ENCODE results near the gene ITGAV.
"Not testable (repeated sequence)": the region's sequence is repeated elsewhere in the genome, so short reads cannot be mapped to it uniquely, and the experiment has no call there.

The ITGAV gene

DNA sequence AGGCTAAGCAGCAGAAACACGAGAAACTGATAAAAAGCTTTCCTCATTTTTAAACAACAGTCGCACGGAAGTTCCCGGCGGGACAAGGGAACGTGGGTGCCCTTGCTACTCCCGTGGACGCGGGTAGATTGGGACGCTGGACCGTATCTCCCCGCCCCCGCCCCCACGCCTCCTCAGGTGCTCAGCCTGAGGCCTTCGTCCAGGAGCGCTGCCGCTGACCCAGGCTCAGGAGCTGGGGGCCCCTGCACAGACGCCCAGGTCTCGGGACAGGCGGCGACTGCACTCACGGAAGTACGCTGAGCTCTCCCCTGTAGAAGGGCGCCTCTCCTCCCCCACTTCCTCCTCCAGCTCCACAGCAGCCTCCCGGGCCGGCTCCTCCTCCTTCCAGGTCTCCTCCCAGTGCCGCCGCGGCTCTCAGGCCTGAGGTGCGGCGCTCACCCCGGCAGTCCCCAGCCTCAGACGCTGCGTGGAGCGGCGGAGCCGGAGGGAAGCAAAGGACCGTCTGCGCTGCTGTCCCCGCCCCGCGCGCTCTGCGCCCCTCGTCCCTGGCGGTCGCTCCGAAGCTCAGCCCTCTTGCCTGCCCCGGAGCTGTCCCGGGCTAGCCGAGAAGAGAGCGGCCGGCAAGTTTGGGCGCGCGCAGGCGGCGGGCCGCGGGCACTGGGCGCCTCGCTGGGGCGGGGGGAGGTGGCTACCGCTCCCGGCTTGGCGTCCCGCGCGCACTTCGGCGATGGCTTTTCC, at the start of gene ITGAV:
ITGAV (plus strand) TSS at position 445 of the 738 bp plus-strand sequence; CDS start at position 728, 283 bp downstream.
- DNase-seq: peak; percentile 78 to 81

DNA sequence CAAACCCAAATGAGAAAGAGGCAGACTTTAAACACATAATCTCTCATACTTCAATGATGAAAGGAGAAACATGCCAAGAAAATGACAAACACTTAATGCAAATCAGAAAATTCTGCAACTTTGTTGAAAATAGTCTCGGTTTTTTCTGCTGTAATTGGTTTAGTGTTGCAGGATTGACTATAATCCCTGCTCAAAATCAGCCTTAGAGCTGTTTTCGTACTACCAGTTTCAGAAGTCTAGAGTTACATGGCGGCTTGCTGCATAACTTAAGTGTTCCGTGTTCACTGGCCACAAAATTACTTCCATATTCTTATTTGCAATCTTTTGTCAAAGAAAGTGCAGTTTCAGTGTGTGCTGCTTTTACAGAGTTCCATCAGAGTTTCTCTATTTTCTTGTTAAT, 48.9 kb upstream of the ITGAV start:
- no peak for DNase-seq

DNA sequence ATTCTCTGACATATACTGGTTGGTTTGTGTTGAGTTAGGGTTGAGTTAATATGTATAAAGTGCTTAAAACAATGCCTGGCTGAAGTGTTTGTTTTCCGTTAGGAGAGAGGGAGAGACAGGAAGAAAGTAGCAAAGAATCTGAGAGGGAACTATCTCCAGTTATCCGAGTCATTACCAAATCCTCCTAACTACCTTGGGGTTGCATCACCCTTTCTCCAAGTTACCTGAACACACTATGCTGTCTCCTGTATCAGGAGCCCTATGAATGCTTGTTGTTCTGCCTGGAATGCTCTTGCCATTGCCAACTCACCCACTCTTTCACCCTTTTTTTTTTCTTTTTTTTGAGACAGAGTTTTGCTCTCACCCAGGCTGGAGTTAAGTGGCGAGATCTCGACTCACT, 47.9 kb upstream of the ITGAV start:
- no peak for DNase-seq

DNA sequence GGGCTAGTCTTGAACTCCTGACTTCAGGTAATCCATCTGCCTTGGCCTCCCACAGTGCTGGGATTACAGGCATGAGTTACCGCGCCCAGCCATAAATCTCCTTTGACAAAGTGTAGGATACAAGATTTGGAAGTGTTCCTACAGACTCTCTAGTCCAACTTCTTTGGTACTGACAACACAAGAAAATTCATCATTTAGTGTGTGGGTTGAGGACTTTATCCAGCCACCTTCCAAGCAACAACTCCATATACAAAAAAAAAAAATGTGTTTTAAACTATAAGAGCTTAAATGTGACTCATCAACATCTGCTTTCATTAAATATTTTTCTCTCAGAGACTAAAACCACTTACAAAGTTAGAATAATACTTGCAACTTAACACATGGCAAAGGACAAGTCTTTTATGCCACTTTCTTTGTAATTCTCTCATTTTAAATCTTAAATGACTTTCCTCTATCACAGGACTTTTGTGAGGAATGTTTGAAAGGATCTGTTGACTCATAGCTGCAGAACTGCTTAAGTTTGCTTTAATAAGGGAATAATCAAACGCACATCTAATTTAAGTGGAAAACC, 46.2 kb upstream of the ITGAV start:
- no peak for DNase-seq

DNA sequence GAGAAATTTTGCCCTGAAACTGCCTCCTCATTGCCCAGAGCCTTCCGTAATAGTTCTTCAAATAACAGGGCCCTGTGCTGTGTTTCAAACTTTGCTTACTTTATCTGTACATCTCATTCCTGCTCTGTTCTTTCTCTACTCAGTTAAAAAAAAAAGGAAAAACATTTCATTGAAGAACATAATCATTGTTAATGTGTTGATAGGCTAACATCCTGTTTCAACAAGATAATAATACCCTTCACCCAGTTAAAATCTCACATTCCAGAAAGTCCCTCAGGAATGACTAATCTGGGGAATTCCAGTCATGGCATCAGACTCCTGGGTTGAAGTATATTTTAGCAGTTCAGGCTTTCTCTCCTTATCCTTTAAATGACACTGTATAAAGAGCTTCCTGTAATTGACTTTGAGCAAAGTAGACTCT, 45.6 kb upstream of the ITGAV start:
- no peak for DNase-seq

DNA sequence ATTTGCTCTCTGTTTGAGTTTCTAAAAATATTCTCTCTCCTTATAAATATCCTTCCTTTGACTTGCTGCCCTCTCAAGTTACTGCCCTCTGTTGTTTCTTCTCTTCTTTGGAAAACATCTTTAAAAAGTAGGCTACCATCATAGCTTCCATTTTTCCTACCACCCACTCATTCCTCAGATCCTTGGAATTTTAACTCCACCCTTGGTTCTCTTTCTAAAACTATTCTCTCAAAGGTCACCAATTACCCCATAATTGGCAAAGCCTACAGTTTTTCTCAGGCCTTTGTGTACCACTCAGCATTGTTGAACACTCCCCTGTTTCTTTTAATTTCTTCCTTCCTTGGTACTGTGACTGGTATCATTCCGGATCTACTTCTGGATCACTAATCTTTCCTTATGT, 43.0 kb upstream of the ITGAV start:
- no peak for DNase-seq

DNA sequence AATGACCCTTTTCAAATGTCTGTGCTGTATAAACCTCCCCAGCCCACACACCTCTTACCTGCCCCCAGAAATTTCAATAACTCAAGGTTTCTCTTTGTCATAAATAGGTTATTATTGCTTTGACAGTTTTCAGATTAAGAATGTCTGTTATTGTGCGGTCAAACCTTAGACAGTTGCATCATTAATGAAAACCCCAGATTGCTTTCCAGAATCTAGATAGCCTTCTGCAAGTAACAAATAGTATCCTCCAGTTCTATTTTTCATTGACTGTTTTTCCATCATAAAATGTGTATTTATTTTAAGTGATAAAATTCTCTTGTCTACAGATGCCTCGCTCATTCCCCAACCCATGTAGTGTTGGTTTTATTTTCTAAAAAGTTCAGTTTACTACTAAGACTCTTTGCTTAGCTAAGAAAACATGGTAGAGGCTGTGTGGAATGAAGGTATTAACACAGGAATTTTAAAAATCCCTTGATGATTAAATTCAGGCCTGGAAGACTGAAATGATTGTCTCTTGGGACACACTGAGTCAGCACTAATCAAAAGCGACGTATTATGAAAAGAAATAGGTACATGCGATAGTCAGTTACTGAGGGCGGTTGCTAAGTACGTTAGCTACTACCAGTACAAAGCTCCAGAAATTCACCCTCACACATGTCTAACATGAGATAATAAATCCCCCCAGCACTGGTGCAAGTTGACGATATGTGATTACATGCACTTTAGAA, 38.4 kb upstream of the ITGAV start:
- no peak for DNase-seq

DNA sequence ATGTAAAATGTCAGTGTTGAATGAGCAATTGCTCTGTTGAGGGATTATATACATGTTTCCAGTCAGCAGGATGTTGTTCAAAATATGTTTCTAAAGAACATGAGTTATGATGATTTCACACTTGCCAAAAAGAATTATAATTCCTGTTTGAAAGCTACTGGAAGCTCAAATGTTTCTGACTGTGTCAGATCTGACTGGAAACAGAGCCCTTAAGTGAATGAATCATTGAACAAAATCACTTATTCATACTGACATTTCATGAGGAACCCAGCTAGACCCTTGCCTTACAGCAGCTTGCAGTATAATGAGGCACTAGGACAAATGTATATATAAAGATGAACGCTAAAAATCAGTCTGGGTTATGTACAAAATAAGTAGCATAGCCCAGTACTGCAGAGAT, 35.4 kb upstream of the ITGAV start:
- DNase-seq: no peak

DNA sequence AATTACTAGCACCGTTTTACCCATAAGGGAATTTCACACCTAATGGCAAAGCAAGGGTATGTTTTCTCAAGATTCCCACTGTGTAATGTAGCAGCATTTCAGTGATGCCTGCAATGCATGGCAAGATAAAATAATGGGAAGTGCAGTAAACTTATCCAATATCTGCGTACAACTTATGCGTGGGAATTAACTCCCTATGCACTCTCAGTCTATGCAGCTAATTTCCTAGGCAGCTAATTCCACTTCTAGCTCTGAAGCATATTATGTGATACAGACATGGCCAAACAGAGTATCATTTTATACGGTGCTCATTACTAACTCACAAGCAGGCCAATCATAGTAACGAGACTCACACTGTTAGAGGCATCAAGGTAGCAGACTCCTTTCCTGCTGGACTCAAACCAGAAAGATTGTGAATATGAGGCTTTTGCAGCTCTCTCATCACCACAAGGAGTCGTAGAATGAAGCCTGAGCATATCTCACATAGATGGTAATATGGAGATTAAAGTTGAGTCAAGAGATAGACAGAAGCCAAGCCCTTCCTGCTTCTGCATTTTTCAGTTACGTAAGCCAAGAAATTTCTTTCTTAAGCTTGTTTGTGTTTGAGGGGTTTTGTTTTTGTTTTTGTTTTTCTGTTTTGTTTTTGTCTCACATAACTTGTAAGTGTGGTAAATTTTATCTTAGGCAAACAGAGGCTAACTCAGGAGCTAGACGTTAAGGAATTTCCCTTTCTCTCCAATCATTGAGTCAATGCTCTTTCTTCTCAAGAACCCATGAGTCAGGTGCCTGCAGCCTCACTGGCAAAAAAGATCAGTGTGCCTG, 34.8 kb upstream of the ITGAV start:
- no peak for DNase-seq

DNA sequence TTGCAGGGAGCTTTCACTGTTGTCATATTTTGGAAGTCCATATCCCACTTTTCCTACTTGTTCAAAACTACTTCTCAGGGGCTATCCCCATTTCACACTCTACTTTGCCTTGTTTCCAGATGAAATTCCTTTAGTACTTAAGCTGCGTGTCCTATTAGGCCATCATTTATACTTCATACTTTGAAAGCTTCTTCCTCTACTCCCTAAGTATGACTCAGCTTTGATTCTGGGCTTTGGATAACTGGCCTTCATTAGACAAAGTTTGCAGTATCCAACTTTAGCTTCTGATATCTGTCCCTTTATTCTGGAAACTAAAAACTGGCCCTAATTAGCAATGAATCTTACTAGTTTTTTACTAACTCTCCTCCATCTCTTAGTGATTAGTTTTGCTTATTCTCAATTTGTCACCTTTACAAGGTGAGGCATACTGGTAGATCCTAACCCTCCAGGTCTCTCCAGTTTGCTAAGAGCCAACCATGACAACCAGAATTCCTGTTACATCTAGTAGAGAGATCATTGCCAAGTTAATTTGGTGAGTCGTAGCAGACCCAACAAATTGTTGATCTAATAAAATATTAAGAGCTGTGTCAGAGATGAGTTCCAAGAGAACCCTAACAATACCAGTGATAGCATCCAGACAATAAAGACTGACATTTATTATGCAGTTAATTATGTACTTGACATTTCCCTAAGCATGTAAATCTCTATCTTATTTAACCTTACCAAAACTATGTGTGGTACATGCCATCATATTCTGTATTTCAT, 31.2 kb upstream of the ITGAV start:
- DNase-seq: no peak

DNA sequence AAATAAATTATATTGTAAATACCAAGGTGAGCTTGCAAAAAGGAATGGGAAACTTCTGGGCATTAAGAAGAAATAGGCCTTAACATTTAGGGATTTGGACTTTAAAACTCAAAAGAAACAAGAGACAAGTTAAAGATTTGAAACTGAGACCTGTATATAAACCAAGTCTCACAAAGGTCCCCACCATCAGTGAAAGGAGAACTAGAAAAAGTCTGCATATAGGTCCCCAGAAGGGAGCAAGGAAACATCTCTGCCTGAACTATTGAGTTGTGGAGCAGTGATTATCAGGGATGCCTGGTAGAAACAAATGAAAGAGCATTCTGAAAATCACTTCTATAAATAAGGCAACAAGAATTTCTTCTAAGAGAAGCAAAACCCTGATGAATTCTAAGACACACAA, 30.5 kb upstream of the ITGAV start:
- DNase-seq: no peak

DNA sequence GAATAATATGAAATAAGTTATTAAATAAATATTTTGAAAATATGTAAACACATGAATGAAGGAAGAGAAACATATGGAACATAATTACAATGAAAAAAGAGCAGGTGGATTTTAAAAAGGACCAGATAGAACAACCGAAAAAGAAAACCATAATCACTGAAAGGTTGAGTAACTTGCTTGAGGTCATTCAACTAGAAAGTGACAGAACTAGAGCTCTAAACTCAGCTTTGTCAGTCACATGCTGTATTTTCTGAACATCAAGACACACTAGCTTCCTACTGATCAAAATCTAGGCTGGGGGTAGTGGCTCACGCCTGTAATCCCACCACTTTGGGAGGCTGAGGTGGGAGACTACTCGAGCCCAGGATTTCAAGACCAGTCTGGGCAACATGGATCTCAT, 30.0 kb upstream of the ITGAV start:
- DNase-seq: no peak

DNA sequence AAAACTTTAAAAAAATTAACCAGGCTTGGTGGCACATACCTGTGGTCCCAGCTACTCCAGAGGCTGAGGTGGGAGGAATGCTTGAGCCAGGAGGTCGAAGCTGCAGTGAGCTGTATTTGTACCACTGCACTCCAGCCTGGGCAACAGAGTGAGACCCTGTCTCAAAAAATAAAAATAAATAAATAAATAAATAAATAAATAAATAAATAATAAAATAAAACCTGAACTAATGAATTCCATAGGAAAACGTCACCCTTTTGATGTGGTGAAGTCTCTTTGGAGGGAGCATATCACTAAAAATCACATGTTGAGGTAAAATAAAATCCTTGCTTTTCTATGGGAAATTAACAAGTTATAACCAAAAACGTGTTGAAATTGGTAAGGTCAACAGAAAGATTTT, 29.6 kb upstream of the ITGAV start:
- DNase-seq: no peak

DNA sequence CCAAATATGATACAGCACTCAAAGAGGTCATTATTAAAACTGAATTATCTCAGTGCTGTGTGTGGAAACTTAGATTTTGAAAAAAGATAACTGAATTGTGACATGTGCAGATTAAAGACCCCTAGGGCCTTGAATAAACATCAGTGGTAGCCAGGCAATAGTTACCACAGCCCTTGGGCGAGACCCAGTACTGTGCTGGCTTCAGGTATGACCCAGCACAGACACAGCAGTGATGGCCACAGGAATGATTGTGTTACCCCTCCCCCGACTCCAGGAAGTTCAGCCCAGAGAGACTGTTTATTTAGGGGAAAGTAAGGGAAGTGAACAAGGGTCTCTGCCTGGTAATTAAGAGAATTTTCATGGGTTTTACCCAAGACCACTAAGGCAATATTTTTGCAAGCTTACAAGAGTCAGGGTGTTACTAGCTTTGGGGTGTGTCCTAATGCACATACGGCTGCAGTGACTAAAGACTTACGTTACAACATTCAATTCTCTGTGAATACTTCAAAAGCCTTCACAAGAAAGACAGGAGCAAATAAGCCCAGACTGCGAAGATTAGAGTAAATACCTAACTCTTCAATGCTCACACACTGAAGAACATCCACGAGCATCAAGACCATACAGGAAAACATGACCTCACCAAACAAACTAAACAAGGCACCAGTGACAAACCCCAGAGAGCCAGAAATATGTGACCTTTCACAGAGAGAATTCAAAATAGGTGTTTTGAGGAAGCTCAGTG, 28.2 kb upstream of the ITGAV start:
- no peak for DNase-seq

DNA sequence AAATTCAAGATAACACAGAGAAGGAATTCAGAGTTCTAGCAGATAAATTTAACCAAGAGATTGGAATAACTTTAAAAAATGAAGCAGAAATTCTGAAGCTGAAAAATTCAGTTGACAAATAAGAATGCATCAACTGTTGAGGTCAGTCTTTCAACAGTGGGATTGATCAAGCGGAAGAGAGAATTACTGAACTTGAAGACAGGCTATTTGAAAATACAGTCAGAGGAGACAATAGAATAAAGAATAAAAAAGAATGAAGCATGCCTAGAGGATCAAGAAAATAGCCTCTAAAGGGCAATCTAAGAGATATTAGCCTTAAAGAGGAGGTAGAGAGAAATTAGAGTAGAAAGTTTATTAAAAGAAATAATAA, 27.7 kb upstream of the ITGAV start:
- DNase-seq: no peak

DNA sequence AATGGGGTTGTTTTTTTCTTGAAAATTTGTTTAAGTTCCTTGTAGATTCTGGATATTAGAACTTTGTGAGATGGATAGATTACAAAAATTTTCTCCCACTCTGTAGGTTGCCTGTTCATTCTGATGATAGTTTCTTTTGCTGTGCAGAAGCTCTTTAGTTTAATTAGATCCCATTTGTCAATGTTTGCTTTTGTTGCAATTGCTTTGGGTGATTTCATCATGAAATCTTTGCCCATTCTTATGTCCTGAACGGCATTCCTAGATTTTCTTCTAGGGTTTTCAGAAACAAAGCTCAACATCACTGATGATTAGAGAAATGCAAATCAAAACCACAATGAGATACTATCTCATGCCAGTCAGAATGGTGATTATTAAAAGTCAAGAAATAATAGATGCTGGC, 21.3 kb upstream of the ITGAV start:
- not testable (repeated sequence) for DNase-seq

DNA sequence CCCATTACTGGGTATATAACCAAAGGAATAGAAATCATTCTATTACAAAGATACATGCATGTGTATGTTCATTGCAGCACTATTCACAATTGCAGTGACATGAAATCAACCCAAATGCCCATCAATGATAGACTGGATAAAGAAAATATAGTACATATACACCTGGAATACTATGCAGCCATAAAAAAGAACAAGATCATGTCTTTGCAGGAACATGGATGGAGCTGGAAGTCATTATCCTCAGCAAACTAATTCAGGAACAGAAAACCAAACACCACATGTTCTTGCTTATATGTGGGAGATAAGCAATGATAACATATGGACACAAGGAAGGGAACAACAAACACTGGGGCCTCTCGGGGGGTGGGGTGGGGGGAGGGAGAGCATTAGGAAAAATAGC, 20.7 kb upstream of the ITGAV start:
- DNase-seq: not testable (repeated sequence)

DNA sequence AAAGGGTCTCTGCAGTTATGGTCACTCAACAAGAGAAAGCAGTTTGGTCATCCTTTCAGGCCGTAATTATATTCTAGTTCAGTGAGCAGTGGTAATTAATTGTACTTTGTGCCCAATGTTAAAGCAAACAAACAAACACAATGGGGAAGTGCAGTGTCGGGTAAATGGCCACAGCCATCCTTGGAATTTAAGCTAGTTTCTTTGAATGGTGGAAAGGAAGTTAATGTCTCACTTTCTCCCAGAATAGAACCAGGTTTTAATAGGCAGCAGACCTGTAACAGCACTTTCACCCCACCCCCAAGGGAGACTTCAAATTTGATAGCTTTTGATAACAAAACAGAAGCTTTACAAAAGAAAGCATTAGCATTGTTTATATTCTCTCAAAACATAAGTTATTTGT, 20.0 kb upstream of the ITGAV start:
- DNase-seq: no peak

DNA sequence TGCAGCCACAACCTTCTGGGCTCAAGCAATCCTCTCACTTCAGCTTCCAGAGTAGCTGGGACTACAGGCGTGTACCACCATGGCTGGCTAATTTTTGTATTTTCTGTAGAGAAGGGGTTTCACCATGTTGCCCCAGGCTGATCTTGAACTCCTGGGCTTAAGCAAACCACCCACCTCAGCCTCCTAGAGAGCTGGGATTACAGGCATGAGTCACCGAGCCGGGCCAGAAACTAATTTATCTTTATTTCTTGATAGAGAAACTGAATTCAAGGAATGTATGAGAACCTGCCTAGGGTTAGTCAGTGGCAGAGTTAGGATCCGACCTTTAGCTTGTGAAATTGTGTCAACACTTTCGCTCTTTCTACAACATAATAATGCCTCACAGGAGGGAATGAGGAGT, 19.3 kb upstream of the ITGAV start:
- no peak for DNase-seq

DNA sequence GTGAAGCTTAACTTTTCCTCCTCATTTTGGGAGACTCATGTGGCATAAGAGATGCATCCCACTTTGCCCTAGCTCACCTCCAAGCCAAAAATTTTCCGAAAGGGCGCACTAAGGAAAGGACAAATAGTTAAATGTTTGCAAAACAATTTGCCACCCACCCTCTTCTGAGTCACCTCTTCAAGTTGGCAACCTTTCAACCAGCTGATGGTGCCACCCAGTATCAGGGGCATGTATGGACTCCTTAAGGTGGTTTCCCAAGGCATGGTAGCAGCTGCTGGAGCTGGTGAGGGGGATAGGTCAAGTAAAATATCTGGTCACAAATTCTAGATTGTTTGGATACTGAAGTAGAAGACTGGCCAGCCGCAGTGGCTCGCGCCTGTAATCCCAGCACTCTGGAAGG, 17.2 kb upstream of the ITGAV start:
- DNase-seq: no peak

DNA sequence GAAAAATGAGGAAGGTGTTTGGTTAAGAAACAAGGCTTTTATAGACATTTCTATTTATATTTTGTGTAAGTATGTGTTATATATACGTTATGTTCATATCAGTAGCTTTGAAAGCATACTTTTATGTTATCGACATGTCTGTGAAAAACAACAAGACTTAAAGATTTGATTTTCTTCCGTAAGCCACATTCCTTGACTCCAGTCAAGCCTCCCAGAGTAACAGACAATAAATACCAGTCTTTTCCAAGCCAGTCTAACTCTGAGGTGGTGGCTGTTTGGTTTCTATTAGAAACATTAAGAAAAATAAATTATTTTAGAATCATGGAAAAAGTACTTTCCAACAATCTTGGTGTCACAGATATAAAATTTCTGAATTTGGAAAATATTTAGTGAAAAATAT, 16.3 kb upstream of the ITGAV start:
- DNase-seq: no peak

DNA sequence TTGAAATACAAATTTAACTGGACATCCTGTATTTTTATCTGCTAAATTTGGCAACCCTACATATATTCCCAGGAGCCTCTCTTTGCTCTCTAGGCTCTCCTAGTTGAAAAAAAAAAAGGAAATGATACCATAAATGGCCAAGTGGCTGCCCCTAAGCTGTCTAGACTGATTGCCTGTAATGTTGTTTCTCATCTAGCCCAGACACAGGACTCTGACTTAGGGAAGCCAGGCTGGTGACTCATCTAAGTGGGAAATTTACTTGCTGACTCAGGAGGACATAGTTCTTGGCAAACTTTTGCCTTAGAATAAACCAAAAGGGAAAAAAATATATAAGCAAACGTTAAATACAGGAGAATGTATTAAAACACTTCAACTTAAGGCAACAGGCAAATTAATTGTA, 14.6 kb upstream of the ITGAV start:
- DNase-seq: no peak

Measured in activated CD4-positive, alpha-beta T cell treated with anti-CD3 and anti-CD28 coated beads, Interleukin-2, amount 50 U/mL, for 4 hours (primary cell).